Prostate gland (tissue), 2 donors: Measurements from ENCODE around the gene KSR2.

ENCODE experiments used
- POLR2A ChIP-seq: fragments of 450-650 bp; IDR thresholded peaks from one replicate; pipeline ENCODE4 v1.6.1; 2016; ENCODE audit warnings: antibody characterized with exemption, mild to moderate bottlenecking
- TF ChIP-seq, protein P1 (sequence below), 4 experiments: fragments of 200-600 bp in 2 of 4; fragments of 450-650 bp in 2 of 4; sonication (generic) in 2 of 4; IDR thresholded peaks; 1 replicate in 3 of 4; 2 replicates in 1 of 4; pipeline ENCODE4 v1.5.1; 2016 to 2019; ENCODE audit warnings: antibody characterized with exemption in 4 of 4, mild to moderate bottlenecking in 2 of 4, moderate library complexity in 2 of 4

DNA sequence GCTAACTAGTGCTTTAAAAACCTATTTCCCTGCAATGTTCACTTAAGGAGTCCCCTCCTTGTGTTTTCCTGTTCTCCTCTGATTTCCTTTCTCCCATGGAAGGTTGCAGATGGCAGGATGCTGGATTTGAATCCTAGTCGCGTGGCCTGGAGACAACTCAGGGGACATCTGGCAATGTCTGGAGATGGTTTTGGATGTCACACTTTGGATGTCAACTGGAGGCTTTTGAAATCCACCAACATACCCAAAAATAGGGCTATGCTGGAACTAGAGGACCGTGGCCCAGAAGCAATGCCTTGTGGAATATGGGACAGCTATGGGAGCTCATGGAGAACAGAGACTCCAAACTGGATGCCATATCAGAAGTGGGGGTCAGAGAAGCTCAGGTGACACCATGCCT, 511.6 kb downstream of the KSR2 start:
- TF ChIP-seq, protein P1, sequence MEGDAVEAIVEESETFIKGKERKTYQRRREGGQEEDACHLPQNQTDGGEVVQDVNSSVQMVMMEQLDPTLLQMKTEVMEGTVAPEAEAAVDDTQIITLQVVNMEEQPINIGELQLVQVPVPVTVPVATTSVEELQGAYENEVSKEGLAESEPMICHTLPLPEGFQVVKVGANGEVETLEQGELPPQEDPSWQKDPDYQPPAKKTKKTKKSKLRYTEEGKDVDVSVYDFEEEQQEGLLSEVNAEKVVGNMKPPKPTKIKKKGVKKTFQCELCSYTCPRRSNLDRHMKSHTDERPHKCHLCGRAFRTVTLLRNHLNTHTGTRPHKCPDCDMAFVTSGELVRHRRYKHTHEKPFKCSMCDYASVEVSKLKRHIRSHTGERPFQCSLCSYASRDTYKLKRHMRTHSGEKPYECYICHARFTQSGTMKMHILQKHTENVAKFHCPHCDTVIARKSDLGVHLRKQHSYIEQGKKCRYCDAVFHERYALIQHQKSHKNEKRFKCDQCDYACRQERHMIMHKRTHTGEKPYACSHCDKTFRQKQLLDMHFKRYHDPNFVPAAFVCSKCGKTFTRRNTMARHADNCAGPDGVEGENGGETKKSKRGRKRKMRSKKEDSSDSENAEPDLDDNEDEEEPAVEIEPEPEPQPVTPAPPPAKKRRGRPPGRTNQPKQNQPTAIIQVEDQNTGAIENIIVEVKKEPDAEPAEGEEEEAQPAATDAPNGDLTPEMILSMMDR (IDR thresholded peaks at IDR 0.05), result no peak
- TF ChIP-seq POLR2A, result no peak
